Spinal cord (tissue), 10 donors: ENCODE measurements around the gene SLC52A3. TPM values are rescaled to one million over a fixed set of nuclear protein-coding genes. Genes with fewer than 3 reads are reported as not detected.
"Not testable (repeated sequence)": the region's sequence is repeated elsewhere in the genome, so short reads cannot be mapped to it uniquely, and the experiment has no call there.

Source experiments
- DNase-seq, 6 donors: peaks; one replicate each; pipeline versions ENCODE4 v3.0.0 to v3.0.0-alpha.2; 2013 to 2015; ENCODE audit warnings: low spot score in 6 of 6, low read depth in 4 of 6
- H3K27ac ChIP-seq: one replicate; pipeline ENCODE4 v1.5.1; 2013; ENCODE audit warnings: low read depth, low read length, control low read depth
- H3K27me3 ChIP-seq: one replicate; pipeline ENCODE4 v1.6.1; 2013; ENCODE audit warnings: low read length; ENCODE audit not compliant: control insufficient read depth, insufficient read depth
- H3K36me3 ChIP-seq: one replicate; pipeline ENCODE4 v1.6.1; 2013; ENCODE audit warnings: low read length; ENCODE audit not compliant: control insufficient read depth, insufficient read depth
- H3K4me1 ChIP-seq: one replicate; pipeline ENCODE4 v1.6.1; 2013; ENCODE audit warnings: low read length; ENCODE audit not compliant: control insufficient read depth, insufficient read depth
- H3K4me3 ChIP-seq: one replicate; pipeline ENCODE4 v1.5.1; 2013; ENCODE audit warnings: low read depth, low read length, control low read depth
- H3K9me3 ChIP-seq: one replicate; pipeline ENCODE4 v1.6.1; 2013; ENCODE audit warnings: low read length; ENCODE audit not compliant: control insufficient read depth, insufficient read depth
- WGBS: methylation state at CpG from one replicate; pipeline ENCODE4 v1.1.5; 2013; ENCODE audit warnings: missing lambda C conversion rate; ENCODE audit not compliant: insufficient coverage; 5-methylcytosine and 5-hydroxymethylcytosine counted together
- polyA plus RNA-seq, 2 donors: library from polyadenylated mRNA; unstranded; fragments of 120-200 nt; gene quantifications; one replicate each; pipeline ENCODE4 v1.2.1, GENCODE V29; 2013; ENCODE audit not compliant: insufficient read length in 2 of 2
- total RNA-seq, 2 donors: library from RNA; depleted of rRNA in 1 of 2; stranded (reverse); fragments of 120-200 nt in 1 of 2; fragments of >200 nt in 1 of 2; gene quantifications; one replicate each; pipeline versions ENCODE4 v1.2.3 to v1.2.4, GENCODE V29; 2013 to 2014
- donor health status: healthy.

The SLC52A3 gene
- total and polyA plus RNA-seq, 4 donors: 1.0 to 1.2 (median 1.1) TPM

DNA sequence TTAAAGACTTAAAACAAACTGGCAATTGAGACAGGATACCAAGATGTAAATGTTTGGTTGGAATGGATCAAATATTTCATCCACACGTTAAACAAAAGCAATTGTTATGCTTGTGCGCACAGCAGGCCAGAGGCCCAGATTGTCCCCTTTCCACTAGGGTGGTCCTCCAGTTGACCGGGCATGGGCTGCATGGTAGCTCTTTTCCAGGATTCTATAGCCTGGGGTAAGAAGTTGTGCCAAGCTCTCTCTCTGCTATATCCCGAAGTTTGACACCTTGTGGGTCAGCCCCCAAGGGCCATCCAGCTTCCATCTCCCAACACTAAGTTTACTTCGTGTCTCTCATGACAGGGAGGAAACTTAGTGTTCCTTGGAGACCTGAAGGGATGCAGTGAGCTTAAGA is 30.4 kb upstream of the SLC52A3 start:
- H3K27me3 ChIP-seq, DNase-seq, H3K36me3 ChIP-seq, H3K27ac ChIP-seq, H3K9me3 ChIP-seq, H3K4me1 ChIP-seq, H3K4me3 ChIP-seq: not testable (repeated sequence)
- WGBS: no CpG with 5 or more reads among the region's 5 CpGs

DNA sequence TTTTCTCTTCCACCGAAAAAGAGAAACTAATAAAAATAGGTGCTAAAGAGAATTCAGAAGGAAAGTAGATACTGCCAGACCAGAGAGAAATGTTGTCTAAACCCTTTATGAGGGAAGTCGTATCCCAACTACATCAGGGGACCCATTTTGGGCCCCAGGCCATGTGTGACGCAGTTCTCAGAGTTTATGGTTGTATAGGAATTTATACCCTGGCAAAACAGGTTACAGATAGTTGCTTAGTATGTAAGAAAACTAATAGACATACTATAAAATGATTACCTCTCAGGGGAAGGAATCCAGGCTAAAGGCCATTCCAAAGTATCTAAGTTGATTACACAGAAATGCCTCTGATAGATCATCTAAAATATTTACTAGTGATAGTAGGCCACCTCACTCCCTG is 28.6 kb upstream of the SLC52A3 start:
- DNase-seq: no peak
- Histone ChIP-seq H3K27ac (no peak overlapping the region), H3K9me3 (no peaks in the 10 kb centered on the region), H3K36me3 (no peaks in the 10 kb centered on the region), H3K27me3 (no peaks in the 10 kb centered on the region), H3K4me3 (no peak overlapping the region), H3K4me1 (no peaks in the 10 kb centered on the region)
- 100% methylated on average over 1 of the region's 3 CpGs for WGBS

DNA sequence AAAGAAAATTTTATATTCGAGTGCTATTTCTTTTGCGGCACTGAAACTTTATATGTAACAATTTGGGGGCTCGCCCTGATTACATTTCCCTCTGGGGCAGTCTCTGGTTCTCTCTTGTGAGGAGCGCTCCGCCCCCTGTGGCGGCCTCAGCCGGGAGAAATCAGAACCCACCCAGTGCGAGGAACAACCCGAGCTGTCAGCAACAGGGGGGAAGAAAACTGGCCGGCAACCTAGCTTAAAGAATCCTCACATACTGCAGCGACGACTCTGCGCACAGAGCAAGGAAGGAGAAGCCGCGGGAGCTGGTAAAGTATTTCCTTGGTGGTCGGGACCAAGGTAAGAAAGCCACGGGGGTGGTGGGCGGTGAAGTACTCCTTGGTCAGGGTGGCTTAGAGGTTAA is 23.9 kb upstream of the SLC52A3 start:
- Histone ChIP-seq H3K4me3 (no peak overlapping the region), H3K9me3 (no peaks in the 10 kb centered on the region), H3K4me1 (no peaks in the 10 kb centered on the region), H3K27me3 (no peaks in the 10 kb centered on the region), H3K36me3 (no peaks in the 10 kb centered on the region), H3K27ac (no peak overlapping the region)
- DNase-seq: no peak
- WGBS: 98% methylated on average over 9 of the region's 18 CpGs

DNA sequence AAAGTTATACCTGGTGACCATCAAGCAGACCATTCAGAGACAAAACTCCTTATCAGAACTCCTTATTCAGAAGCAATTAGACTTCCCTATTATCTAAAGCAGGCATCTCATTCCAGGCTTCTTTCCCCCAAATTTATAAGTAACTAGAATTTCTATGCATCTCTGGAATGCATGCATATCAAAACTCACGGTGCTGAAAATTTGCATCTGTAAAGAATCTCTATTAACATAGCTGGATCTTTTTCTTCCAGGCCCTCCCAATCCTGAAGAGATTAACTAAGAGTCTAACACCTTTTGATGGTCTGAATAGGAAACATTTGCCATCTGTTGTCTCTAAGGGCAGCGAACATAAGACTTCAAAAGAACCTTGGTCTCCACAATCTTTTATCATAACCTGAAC is 22.8 kb upstream of the SLC52A3 start:
- no peaks in the 10 kb centered on the region for H3K36me3 ChIP-seq
- H3K4me1 ChIP-seq: no peaks in the 10 kb centered on the region
- no peak overlapping the region for H3K27ac ChIP-seq
- no peaks in the 10 kb centered on the region for H3K9me3 ChIP-seq
- no peaks in the 10 kb centered on the region for H3K27me3 ChIP-seq
- 60% methylated on average over 1 of the region's 2 CpGs for WGBS
- no peak overlapping the region for H3K4me3 ChIP-seq
- DNase-seq: no peak

DNA sequence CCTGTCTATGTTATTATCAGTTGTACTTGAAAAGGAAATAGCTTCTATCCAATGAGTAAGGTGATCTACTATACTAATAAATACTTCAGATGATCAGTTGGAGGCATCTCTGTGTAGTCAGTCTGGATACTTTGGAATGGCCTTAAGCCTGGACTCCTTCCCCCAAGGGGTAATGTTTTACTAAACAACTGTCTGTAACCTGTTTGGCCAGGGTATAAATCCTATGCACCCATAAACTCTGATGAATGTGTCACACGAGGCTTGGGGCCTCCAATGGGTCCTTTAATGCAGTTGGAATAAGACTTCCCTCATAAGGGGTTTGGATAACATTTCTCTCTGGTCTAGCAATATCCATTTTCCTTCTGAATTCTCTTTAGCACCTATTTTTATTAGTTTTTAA is 19.5 kb upstream of the SLC52A3 start:
- Histone ChIP-seq H3K27ac (no peak overlapping the region), H3K4me1 (no peaks in the 10 kb centered on the region), H3K4me3 (no peak overlapping the region), H3K27me3 (no peaks in the 10 kb centered on the region), H3K36me3 (no peaks in the 10 kb centered on the region), H3K9me3 (no peaks in the 10 kb centered on the region)
- WGBS: no CpG with 5 or more reads among the region's 1 CpG
- DNase-seq: no peak

DNA sequence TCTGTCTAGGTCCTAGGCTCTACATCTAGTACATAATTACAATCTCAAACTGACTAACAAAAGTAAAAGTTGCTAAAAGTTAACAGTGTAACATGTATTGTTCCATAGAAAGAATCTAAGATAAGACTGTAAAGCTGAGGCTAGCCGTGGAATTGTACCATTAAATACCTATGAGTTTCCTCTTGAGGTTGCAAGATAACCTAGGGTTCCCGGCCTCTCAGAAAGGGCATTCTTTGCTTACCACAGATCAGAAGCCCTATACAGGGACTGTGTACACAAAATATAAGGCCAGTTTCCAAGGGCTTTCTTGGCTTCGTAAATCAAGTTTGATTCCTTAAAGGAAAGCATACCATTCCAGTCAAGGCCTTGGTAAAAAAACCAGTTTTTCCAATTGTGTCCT is 11.5 kb upstream of the SLC52A3 start:
- 86% methylated on average over 1 of the region's 3 CpGs for WGBS
- Histone ChIP-seq H3K4me1 (no peaks in the 10 kb centered on the region), H3K27me3 (no peaks in the 10 kb centered on the region), H3K36me3 (no peaks in the 10 kb centered on the region), H3K27ac (no peak overlapping the region), H3K9me3 (no peaks in the 10 kb centered on the region), H3K4me3 (no peak overlapping the region)
- DNase-seq: no peak

DNA sequence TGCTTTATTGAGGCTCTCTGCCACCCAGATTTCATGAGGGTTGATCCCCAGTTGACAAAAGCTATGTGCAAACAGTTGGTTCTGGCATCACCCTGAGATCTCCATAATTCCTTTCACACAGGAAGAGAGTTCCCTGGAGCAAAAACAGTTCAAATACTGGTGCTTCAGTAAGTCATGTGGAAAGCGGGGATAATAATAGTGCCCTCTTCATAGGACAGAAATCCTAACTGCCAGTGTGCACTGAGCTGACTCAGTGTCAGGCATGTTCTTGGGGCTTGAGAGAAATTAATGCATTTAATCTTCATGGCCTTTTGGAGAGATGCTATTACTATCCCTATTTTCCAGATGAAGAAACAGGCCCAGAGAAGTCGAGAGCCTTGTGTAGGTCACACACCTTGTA is 7.9 kb upstream of the SLC52A3 start:
- no peak overlapping the region for H3K27ac ChIP-seq
- 83% methylated on average over 2 of the region's 2 CpGs for WGBS
- H3K27me3 ChIP-seq: no peaks in the 10 kb centered on the region
- no peaks in the 10 kb centered on the region for H3K4me1 ChIP-seq
- H3K9me3 ChIP-seq: no peaks in the 10 kb centered on the region
- DNase-seq: no peak
- no peak overlapping the region for H3K4me3 ChIP-seq
- H3K36me3 ChIP-seq: no peaks in the 10 kb centered on the region

DNA sequence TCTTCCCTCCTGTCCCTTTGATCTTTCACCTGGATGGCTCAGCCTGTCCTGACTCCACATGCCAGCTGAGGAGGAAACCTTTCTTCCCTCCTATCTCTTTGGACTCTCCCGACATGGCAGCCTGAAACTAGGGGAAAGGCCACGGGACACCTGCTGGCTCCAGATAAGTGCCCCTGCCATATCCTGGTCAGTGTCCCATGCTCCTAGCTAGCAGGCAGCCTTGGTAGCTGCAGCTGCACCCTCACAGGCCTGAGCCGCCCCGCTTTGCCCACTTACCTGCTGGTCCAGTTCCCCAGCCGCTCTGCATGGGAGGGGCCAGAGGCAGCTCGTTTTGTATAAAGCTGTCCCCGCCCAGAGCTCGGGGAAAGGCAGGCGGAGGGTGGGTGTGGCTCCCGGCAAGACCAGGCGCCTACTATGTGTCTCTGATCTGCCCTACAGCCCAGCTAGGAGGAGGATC is 7.4 kb upstream of the SLC52A3 start:
- Histone ChIP-seq H3K4me1 (no peaks in the 10 kb centered on the region), H3K4me3 (no peak overlapping the region), H3K36me3 (no peaks in the 10 kb centered on the region), H3K27ac (no peak overlapping the region), H3K27me3 (no peaks in the 10 kb centered on the region), H3K9me3 (no peaks in the 10 kb centered on the region)
- WGBS: 33% methylated on average over 11 of the region's 11 CpGs
- DNase-seq: no peak

DNA sequence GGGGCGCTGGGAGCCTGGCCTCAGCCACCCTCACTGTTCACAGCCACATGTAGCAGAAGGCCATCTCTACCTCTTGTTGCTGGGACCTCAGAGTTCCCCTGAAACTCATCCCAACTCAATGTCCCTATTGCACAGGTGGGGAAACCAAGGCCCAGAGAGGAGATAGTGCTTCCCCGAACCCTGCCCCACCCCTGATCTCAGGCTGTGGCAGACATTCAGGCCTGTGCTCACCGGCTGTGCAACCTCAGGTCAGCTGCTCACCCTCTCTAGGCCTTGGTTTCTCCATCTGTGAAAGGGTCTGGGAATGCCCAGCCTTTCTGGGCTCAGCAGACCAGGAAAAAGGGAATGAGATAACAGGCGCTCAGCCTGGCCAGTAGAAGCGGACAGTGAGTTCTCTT is 6.4 kb upstream of the SLC52A3 start:
- 98% methylated on average over 5 of the region's 5 CpGs for WGBS
- no peak for DNase-seq
- Histone ChIP-seq H3K4me3 (no peak overlapping the region), H3K27ac (no peak overlapping the region), H3K9me3 (no peaks in the 10 kb centered on the region), H3K27me3 (no peaks in the 10 kb centered on the region), H3K4me1 (no peaks in the 10 kb centered on the region), H3K36me3 (no peaks in the 10 kb centered on the region)

DNA sequence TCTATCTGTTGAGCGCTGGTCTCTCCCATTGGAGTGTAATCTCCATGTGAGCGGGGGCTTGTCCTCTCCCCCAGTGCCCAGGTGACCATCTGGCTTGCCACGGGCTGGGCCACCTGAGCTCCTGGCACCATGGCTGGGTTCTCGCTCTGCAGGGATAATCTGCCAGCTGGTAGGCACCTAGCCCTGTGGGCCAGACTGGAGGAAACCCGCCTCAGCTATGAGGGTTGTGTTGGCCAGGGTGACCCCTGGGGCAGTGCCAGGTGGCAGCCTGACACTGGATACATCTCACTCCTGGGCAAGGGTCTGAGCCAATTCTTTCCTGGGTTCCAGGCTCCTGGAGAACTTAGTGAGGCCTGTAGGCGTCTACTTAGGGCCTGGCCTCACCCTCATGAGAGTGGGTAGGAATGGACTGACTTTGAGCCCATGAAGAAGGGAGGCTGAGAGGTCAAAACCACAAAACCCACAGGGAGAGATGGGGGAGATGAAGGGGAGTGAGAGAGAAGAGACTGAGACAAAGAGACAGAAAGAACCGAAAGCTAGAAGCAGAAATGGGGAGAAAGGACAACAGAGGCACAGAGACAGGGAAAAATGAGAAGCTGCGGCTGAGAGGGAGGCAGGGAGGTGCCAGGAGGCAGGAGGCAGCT is 5.8 kb upstream of the SLC52A3 start:
- DNase-seq: no peak
- Histone ChIP-seq H3K36me3 (no peaks in the 10 kb centered on the region), H3K27ac (no peak overlapping the region), H3K4me3 (no peak overlapping the region), H3K9me3 (no peaks in the 10 kb centered on the region), H3K4me1 (no peaks in the 10 kb centered on the region), H3K27me3 (no peaks in the 10 kb centered on the region)
- 92% methylated on average over 7 of the region's 8 CpGs for WGBS
